ENCODE data around the gene HDDC3.

The HDDC3 gene

GRCh38 chr15:90968434-90968833, 36.1 kb upstream of the HDDC3 start:
- no peak overlapping the region for H3K4me3 ChIP-seq (ENCODE audit: low read depth, low read length)

GRCh38 chr15:90967206-90967605, 34.9 kb upstream of the HDDC3 start:
- no peak overlapping the region for H3K4me3 ChIP-seq (ENCODE audit: low read depth, low read length)
- no peak for TF ChIP-seq CTCF (IDR thresholded peaks at IDR 0.05; ENCODE audit: borderline replicate concordance, insufficient read depth, low read depth, low read length)

More at GRCh38 chr15:90968434-90968833, 36.1 kb upstream of the HDDC3 start:
- no peak for TF ChIP-seq CTCF (IDR thresholded peaks at IDR 0.05; ENCODE audit: borderline replicate concordance, insufficient read depth, low read depth, low read length)

GRCh38 chr15:90966262-90966661, 33.9 kb upstream of the HDDC3 start:
- no peak for TF ChIP-seq CTCF (IDR thresholded peaks at IDR 0.05; ENCODE audit: borderline replicate concordance, insufficient read depth, low read depth, low read length)
- H3K4me3 ChIP-seq (ENCODE audit: low read depth, low read length), result no peak overlapping the region

GRCh38 chr15:90962021-90962420, 29.7 kb upstream of the HDDC3 start:
- no peak for TF ChIP-seq CTCF (IDR thresholded peaks at IDR 0.05; ENCODE audit: borderline replicate concordance, insufficient read depth, low read depth, low read length)
- H3K4me3 ChIP-seq (ENCODE audit: low read depth, low read length), result no peak overlapping the region

DNA sequence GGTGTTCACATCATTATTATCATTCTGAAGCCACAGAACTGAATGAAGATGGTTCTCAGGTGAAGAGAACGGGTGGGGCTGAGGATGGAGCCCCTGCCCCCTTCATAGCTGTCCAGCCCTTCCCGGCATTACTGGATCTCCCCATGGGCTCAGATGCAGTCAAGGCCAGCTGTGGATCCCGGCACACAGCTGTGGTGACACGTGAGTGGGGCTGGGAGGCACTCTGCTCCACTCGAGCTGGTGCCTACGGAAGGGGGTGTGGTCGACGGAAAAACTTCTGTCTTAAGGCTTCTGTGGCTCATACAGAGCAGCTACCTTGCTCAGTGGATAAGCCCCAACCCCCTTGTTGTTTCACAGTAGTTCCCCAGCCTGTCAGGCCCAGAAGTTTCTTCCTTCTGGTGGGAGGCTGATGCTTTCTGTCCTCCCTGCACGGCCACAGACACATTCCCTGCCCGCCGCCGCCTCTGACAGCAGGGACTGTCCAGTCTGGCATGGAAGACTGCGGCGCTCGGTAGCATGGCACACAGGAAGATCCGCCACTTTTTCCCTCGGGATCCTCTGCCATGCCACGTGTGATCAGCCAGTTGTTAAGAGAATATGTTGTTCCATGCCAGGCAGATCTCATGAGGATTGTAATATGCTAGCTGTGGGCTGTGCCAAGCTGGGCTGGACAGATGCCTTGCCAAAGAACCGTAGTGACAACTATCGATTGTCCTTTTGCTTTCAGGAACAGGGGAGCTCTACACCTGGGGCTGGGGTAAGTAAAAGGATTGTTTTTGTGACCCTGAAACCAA, 28.1 kb upstream of the HDDC3 start:
- no peak overlapping the region for H3K4me3 ChIP-seq (ENCODE audit: low read depth, low read length)
- TF ChIP-seq CTCF (IDR thresholded peaks at IDR 0.05; ENCODE audit: borderline replicate concordance, insufficient read depth, low read depth, low read length), result no peak

GRCh38 chr15:90959894-90960293, 27.5 kb upstream of the HDDC3 start:
- TF ChIP-seq CTCF (IDR thresholded peaks at IDR 0.05; ENCODE audit: borderline replicate concordance, insufficient read depth, low read depth, low read length), result no peak
- no peak overlapping the region for H3K4me3 ChIP-seq (ENCODE audit: low read depth, low read length)

- no peak for TF ChIP-seq CTCF (IDR thresholded peaks at IDR 0.05; ENCODE audit: borderline replicate concordance, insufficient read depth, low read depth, low read length)
- H3K4me3 ChIP-seq (ENCODE audit: low read depth, low read length), result no peak overlapping the region
Measured at GRCh38 chr15:90959028-90959595, 26.8 kb upstream of the HDDC3 start.
